NOMO-1 treated with DMSO at 0.1 percent for 48 hours (cell line): ENCODE results near the gene PUM2.

ENCODE experiments used
- DNase-seq: peaks from one replicate; lab custom pipeline; 2025; ENCODE audit not compliant: unreplicated experiment; lab: John Stamatoyannopoulos, UW

The PUM2 gene

DNA sequence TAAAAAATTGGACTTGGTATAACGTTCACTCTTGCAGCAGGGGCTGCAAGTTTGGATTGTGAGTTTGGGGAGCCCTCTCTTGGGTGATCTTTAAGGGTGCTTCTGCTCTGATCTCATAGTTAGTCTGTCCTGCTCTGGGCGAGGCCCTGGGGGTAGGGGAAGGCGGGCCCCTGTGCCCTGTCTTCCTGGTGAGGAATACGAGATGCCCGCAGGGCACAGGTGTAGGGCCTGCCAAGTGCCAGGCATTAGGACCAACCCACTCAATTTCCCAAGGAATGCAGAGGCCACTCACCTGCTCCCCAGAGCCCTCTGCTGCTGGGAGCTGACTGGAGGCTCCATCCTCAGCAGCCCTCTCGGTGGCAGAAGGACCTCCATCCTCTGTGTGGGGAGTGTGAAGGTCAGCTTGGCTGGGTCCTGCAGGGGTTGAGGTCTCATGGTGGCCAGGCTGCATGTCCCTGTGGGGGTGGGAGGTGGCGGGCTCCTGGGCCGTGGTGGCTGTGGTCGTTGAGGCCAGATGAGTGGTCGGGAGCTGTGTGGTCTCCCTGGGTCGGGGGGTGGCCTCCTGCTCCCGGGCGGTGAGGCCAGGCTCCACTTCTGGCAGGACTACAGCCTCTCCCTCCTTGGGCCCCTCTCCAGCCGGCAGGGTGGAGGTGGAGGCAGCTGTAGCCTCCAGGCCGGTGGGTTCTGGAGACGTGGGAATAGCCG is 147.0 kb downstream of the PUM2 start:
- no peak for DNase-seq

DNA sequence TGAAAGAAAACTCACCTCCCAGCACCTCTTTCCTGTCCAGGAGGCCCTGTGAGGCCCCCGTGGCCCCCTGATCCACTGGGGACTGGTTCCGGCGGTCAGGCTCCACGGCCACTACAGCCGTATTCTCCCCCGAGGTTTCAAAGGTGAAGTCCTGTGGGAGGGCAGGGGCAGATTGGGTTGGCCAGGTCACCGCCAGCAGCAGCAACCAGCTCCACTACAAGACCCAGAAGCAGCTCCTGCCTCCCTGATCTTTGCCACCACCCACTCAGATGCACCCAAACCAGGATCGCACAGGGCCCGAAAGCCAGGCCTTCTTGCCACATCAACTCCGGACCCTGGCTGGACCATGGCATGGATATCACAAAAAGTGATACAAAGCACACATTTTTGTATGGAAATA is 147.6 kb downstream of the PUM2 start:
- DNase-seq, result no peak

DNA sequence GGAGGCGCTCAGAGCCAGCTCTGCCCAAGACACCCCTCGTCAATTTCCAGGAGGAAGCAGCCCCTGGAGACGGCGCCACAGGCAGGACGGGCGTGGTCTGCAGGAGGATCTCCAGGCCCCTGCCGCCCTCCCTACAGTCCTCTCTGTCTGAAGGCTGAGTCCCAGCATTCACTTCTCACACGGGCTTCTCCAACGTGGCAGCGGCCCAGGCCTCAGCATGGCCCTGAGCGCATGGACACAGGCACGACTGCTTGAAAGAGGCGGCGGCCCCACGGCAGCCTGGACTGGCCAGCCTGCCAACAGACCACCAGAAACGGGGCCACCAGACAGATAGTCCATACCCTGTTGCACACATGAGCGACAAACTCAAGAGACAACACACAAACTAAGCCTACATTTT is 149.0 kb downstream of the PUM2 start:
- DNase-seq, result no peak

DNA sequence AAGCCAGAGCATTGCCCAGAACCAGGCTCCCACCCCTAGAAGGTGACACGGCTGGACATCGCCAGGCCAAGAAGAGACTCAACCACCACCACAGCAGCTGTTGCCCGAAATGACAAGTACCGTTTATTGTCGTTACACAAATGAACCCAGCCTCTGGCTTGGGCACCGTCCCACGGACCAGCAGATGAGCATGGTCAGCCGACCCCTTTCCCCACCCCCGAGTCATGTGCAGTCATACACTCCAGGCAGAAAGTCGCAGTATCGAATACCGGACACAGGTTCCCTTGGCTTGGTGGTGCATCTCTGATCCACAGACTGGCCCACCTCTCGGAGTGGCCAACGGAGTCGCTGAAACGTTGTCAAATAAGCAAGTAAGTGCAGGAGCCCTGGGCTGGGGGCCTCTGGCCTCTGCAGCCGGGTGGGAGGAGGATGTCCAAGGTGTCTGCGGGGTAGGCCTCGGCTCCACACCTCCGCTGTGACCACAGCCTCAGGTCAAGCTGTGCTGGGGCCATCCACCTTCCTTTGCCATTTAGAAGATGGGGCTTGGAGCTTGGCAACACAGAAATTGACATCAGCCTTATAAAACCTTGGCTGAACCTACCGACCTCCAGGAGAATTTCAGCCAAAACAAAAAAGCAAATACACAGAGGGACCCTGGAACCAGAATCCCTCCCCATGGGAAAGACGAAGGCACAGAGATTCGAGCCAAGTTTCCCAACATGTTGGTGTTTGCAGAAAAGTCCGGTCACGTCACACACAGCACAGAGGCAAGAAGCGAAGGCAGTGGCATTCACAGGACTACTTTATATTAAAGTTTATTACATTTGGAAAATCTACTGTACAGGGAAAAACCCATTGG is 149.7 kb downstream of the PUM2 start:
- no peak for DNase-seq

DNA sequence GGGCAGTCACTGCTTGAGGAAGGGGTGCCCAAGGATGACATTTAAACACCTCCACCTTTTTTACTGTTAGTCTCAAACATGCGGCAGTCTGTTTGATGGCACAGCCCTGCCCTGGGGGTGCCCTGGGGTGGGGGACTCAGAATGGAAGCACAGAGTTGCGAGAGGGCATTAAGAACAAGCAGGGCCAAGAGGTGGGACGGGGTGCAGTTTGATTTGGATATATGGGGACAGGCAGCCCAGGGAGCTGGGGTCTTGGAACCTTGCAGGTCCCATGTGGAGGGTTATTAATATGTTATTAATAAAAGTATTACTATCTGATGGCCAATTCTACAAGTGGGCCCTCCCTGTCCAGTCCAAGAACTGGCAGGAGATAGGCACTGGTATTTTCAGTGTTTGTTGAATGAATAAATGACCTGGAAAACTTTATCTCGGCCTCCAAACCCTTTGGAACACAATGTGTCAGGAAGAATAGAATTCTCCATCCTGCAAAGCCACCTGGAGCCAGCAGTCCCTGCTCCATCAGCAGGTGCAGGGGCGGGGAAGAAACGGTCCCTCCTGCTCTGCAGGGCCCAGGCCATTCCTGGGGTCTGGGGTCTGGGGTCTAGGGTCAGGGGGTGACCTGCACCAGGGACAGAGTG is 150.9 kb downstream of the PUM2 start:
- DNase-seq, result no peak

DNA sequence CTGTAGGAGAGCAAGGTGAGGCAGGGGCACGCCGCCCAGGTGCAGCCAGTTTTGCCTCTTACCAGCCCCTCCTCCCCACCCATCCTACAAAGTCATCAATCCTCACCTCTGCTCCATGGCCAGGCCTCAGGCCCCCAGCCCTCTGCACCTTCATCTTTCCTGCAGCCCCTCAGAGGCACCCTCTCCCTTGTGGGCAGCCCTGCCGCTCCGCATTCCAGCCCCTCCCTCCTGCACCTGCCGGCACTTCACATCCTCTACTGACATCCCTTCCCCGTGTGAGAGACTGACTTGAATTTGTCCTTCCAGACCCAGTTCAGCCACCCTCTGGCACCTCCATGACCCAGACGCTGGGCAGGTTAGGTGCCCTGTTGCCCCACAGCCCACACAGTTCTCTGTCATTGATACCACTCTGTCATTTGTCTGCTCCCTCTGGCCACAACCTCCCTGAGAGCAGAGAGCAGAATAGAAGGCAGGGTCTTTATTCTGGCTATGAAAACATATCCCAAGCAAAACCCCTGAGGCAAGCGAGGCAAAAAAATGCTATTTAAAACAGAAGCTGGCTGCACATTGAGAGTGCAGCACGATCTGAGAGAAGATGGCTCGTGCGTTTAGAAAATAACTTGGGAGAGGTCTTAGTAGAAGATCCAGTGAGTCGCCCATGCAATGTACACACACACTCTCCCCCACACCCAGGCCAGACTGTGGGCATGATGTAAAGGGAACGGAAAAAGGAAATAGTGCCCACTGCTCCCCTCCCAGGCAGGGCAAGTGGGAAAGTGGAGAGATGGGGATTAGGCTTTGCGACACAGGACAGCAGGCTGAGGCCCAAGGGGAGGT is 151.6 kb downstream of the PUM2 start:
- no peak for DNase-seq
